Nephron (organoid): Measurements from ENCODE around the gene ARHGAP12.

Experiments
- H3K27ac Mint-ChIP-seq, 3 experiments: 2 replicates each; pipeline ENCODE4 v1.8.0; 2020; ENCODE audit warnings: mixed read lengths in 3 of 3, mild to moderate bottlenecking in 2 of 3, moderate library complexity in 1 of 3
- H3K27me3 Mint-ChIP-seq: 2 replicates; pipeline ENCODE4 v1.8.0; 2021; ENCODE audit warnings: low read depth, mild to moderate bottlenecking, moderate library complexity, mixed read lengths
- H3K36me3 Mint-ChIP-seq: 2 replicates; pipeline ENCODE4 v1.8.0; 2020; ENCODE audit warnings: low read depth, mixed read lengths
- H3K4me1 Mint-ChIP-seq: 2 replicates; pipeline ENCODE4 v1.8.0; 2020; ENCODE audit warnings: mixed read lengths
- H3K4me3 Mint-ChIP-seq, 3 experiments: 2 replicates each; pipeline ENCODE4 v1.8.0; 2020; ENCODE audit warnings: mild to moderate bottlenecking in 3 of 3, mixed read lengths in 3 of 3, moderate library complexity in 2 of 3
- H3K9me3 Mint-ChIP-seq: 2 replicates; pipeline ENCODE4 v1.8.0; 2020; ENCODE audit warnings: mixed read lengths
- TF ChIP-seq, protein P1 (sequence below), 3 experiments: fragments of 200-600 bp; sonication (generic); IDR thresholded peaks; one replicate each; pipeline ENCODE4 v1.5.0; 2021; ENCODE audit warnings: antibody characterized with exemption in 3 of 3; ENCODE audit not compliant: unreplicated experiment in 3 of 3

The ARHGAP12 gene

DNA sequence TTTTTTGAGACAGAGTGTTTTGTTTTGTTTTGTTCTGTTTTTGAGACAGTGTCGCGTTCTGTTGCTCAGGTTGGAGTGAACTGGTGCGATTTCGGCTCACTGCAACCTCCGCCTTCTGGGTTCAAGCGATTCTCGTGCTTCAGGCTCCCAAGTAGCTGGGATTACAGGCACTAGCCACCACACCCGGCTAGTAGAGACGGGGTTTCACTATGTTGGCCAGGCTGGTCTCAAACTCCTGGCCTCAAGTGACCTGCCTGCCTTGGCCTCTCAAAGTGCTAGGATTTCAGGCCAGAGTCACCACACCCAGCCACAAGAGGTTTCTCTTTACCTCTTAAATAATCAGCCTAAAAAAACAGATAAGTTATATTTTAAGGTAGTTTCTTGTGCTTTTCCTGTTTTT is 8.7 kb upstream of the ARHGAP12 start:
- no peaks in the 10 kb centered on the region for H3K9me3 Mint-ChIP-seq
- no peak overlapping the region for H3K27ac Mint-ChIP-seq
- TF ChIP-seq, protein P1, sequence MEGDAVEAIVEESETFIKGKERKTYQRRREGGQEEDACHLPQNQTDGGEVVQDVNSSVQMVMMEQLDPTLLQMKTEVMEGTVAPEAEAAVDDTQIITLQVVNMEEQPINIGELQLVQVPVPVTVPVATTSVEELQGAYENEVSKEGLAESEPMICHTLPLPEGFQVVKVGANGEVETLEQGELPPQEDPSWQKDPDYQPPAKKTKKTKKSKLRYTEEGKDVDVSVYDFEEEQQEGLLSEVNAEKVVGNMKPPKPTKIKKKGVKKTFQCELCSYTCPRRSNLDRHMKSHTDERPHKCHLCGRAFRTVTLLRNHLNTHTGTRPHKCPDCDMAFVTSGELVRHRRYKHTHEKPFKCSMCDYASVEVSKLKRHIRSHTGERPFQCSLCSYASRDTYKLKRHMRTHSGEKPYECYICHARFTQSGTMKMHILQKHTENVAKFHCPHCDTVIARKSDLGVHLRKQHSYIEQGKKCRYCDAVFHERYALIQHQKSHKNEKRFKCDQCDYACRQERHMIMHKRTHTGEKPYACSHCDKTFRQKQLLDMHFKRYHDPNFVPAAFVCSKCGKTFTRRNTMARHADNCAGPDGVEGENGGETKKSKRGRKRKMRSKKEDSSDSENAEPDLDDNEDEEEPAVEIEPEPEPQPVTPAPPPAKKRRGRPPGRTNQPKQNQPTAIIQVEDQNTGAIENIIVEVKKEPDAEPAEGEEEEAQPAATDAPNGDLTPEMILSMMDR (IDR thresholded peaks at IDR 0.05; ENCODE audit: unreplicated experiment in 3 of 3): no peak
- H3K4me3 Mint-ChIP-seq: no peak overlapping the region
- H3K4me1 Mint-ChIP-seq: peaks cover 11% of the 10 kb centered on the region
- H3K36me3 Mint-ChIP-seq: no peaks in the 10 kb centered on the region
- no peaks in the 10 kb centered on the region for H3K27me3 Mint-ChIP-seq

GRCh38 chr10:31936933-31937332 is 8.3 kb upstream of the ARHGAP12 start:
- TF ChIP-seq, protein P1 (IDR thresholded peaks at IDR 0.05; ENCODE audit: unreplicated experiment in 3 of 3): no peak
- no peaks in the 10 kb centered on the region for H3K36me3 Mint-ChIP-seq
- H3K9me3 Mint-ChIP-seq: no peaks in the 10 kb centered on the region
- no peaks in the 10 kb centered on the region for H3K27me3 Mint-ChIP-seq
- H3K27ac Mint-ChIP-seq: peak overlapping the region in 1 of 3 experiments; percentile 3
- H3K4me1 Mint-ChIP-seq: peaks cover 11% of the 10 kb centered on the region
- no peak overlapping the region for H3K4me3 Mint-ChIP-seq

GRCh38 chr10:31936086-31936485 is 7.5 kb upstream of the ARHGAP12 start:
- Mint-ChIP-seq H3K4me3 (no peak overlapping the region), H3K27me3 (no peaks in the 10 kb centered on the region), H3K9me3 (no peaks in the 10 kb centered on the region), H3K27ac (no peak overlapping the region), H3K36me3 (no peaks in the 10 kb centered on the region), H3K4me1 (peaks cover 11% of the 10 kb centered on the region)
- TF ChIP-seq, protein P1 (IDR thresholded peaks at IDR 0.05; ENCODE audit: unreplicated experiment in 3 of 3): no peak

- Mint-ChIP-seq H3K9me3 (no peaks in the 10 kb centered on the region), H3K4me3 (no peak overlapping the region), H3K27ac (no peak overlapping the region), H3K36me3 (no peaks in the 10 kb centered on the region), H3K4me1 (peaks cover 10% of the 10 kb centered on the region), H3K27me3 (no peaks in the 10 kb centered on the region)
- TF ChIP-seq, protein P1 (IDR thresholded peaks at IDR 0.05; ENCODE audit: unreplicated experiment in 3 of 3): no peak
Observed at GRCh38 chr10:31935678-31936077, 7.0 kb upstream of the ARHGAP12 start.

- no peak overlapping the region for H3K27ac Mint-ChIP-seq
- no peaks in the 10 kb centered on the region for H3K9me3 Mint-ChIP-seq
- H3K27me3 Mint-ChIP-seq: no peaks in the 10 kb centered on the region
- peaks cover 19% of the 10 kb centered on the region for H3K4me1 Mint-ChIP-seq
- TF ChIP-seq, protein P1 (IDR thresholded peaks at IDR 0.05; ENCODE audit: unreplicated experiment in 3 of 3): no peak
- H3K4me3 Mint-ChIP-seq: no peak overlapping the region
- no peaks in the 10 kb centered on the region for H3K36me3 Mint-ChIP-seq
Observed at GRCh38 chr10:31932838-31933237, 4.2 kb upstream of the ARHGAP12 start.

DNA sequence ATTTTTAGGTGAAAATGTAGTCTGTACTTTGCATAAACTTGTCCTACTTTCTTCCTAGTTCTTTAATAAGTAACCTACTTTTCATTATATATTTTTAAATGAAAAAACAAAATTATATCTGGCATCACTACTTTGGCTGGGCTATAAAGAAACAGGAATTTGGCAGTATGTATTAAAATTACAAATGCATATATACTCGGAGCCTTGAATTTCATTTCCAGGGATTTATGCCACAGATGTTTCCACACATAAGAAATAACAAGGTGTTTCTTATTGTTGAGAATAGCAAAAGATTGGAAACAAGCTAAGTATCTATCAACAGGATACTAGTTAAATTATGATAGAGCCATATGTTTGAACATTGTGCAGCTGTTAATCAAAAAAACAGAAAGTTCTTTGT is 2.2 kb upstream of the ARHGAP12 start:
- H3K4me3 Mint-ChIP-seq: peak overlapping the region; percentile 48 to 78 (median 64)
- TF ChIP-seq, protein P1 (IDR thresholded peaks at IDR 0.05; ENCODE audit: unreplicated experiment in 3 of 3): no peak
- peak overlapping the region in 1 of 3 experiments; percentile 80 for H3K27ac Mint-ChIP-seq
- H3K36me3 Mint-ChIP-seq: no peaks in the 10 kb centered on the region
- H3K4me1 Mint-ChIP-seq: peaks cover 37% of the 10 kb centered on the region
- H3K9me3 Mint-ChIP-seq: no peaks in the 10 kb centered on the region
- no peaks in the 10 kb centered on the region for H3K27me3 Mint-ChIP-seq
